GM12878 (cell line): Measurements from ENCODE around the gene BLOC1S4. TPM values are rescaled to one million over a fixed set of nuclear protein-coding genes. Genes with fewer than 3 reads are reported as not detected.

Experiments
- ATAC-seq: fragments of 200-7000 bp; cut with Tn5 transposase; 3 replicates; pipeline ENCODE4 v1.9.1; 2020; ENCODE audit warnings: mild to moderate bottlenecking, moderate library complexity
- BruUV-seq: library from RNA; stranded (reverse); fragments of 400-500 nt; replicated peaks from 2 replicates; lab custom pipeline; 2021; lab: Mats Ljungman, UMichigan
- CTCF ChIA-PET: fragments of 300-600 bp; sonication (Branson Sonifier 250); formaldehyde crosslinking; extraction: SDS; loops from one replicate; lab custom pipeline; 2021; ENCODE audit warnings: inconsistent platforms; lab: Yijun Ruan, JAX
- POLR2A ChIA-PET: fragments of 350-600 bp; formaldehyde crosslinking; extraction: SDS; loops from one replicate; lab custom pipeline; 2021; ENCODE audit warnings: inconsistent platforms; lab: Charles Lee
- RAD21 ChIA-PET: fragments of 300-600 bp; sonication (Branson Sonifier 250); formaldehyde crosslinking; loops from one replicate; lab custom pipeline; 2023; ENCODE audit warnings: antibody characterized with exemption; ENCODE audit not compliant: unreplicated experiment; lab: Charles Lee
- SMC1A ChIA-PET: fragments of 300-600 bp; sonication (Branson Sonifier 250); formaldehyde crosslinking; loops from one replicate; lab custom pipeline; 2023; ENCODE audit not compliant: unreplicated experiment, uncharacterized antibody; lab: Charles Lee
- DNase-seq: peaks from one replicate; pipeline ENCODE4 v3.0.0-alpha.2; 2011; ENCODE audit warnings: low read depth, low spot score
- FAIRE-seq: peaks from 3 replicates; lab custom pipeline; 2011; peaks lifted over from hg19 to GRCh38; lab: Jason Lieb, UNC
- H2AFZ ChIP-seq: 2 replicates; pipeline ENCODE4 v1.6.0; 2011; ENCODE audit warnings: low read depth, low read length, control low read depth; ENCODE audit not compliant: control insufficient read depth
- H3K27ac ChIP-seq: 2 replicates; pipeline ENCODE4 v1.5.1; 2011; ENCODE audit warnings: control low read depth; ENCODE audit not compliant: control insufficient read depth, insufficient read depth
- H3K27me3 ChIP-seq, 2 experiments: replicated peaks in 1 of 2; 2 replicates each; pipeline versions ENCODE4 v1.6.0 to v1.6.1; 2011; ENCODE audit warnings: low read length in 1 of 2; ENCODE audit not compliant: control insufficient read depth in 2 of 2, insufficient read depth in 2 of 2
- H3K36me3 ChIP-seq, 2 experiments: 2 replicates each; pipeline ENCODE4 v1.5.1; 2011; ENCODE audit warnings: low read length in 1 of 2; ENCODE audit not compliant: control insufficient read depth in 2 of 2, insufficient read depth in 2 of 2
- H3K4me1 ChIP-seq: 2 replicates; pipeline ENCODE4 v1.6.1; 2011; ENCODE audit warnings: mild to moderate bottlenecking, low read length, moderate library complexity, mixed read lengths; ENCODE audit not compliant: control insufficient read depth, insufficient read depth
- H3K4me2 ChIP-seq: 2 replicates; pipeline ENCODE4 v1.6.0; 2011; ENCODE audit warnings: control low read depth; ENCODE audit not compliant: control insufficient read depth, insufficient read depth
- H3K4me3 ChIP-seq: fragments of 200-600 bp; sonication (generic); 2 replicates; pipeline ENCODE4 v1.5.1; 2016
- H3K79me2 ChIP-seq: 2 replicates; pipeline ENCODE4 v1.6.0; 2011; ENCODE audit warnings: low read length; ENCODE audit not compliant: control insufficient read depth, insufficient read depth
- H3K9ac ChIP-seq: 2 replicates; pipeline ENCODE4 v1.8.0; 2011; ENCODE audit warnings: low read length, control low read depth, mixed read lengths; ENCODE audit not compliant: control insufficient read depth, insufficient read depth
- H3K9me3 ChIP-seq: replicated peaks from 3 replicates; pipeline ENCODE4 v1.5.1; 2011; ENCODE audit warnings: mild to moderate bottlenecking, low read length; ENCODE audit not compliant: control insufficient read depth, insufficient read depth
- H4K20me1 ChIP-seq: 2 replicates; pipeline ENCODE4 v1.6.0; 2011; ENCODE audit not compliant: control insufficient read depth, insufficient read depth
- FOXK2 ChIP-seq: fragments of 450-650 bp; IDR thresholded peaks from 2 replicates; pipeline ENCODE4 v1.6.1; 2017; ENCODE audit warnings: mild to moderate bottlenecking, moderate library complexity
- MXI1 ChIP-seq: fragments of 150-350 bp; IDR thresholded peaks from 2 replicates; pipeline ENCODE4 v1.6.1; 2011; ENCODE audit warnings: low read depth, mild to moderate bottlenecking, inconsistent platforms, low read length, improper control_type of control experiment
- WGBS: methylation state at CpG from one replicate; pipeline ENCODE4 v1.1.6; 2016; ENCODE audit warnings: low lambda C conversion rate; ENCODE audit not compliant: insufficient replicate concordance, insufficient coverage; ENCODE audit errors: missing lambda C conversion rate; 5-methylcytosine and 5-hydroxymethylcytosine counted together
- in situ Hi-C: fragments of 300-500 bp; cut with MboI; formaldehyde crosslinking; loops from 9 replicates; pipeline ENCODE4 v1.14.3; 2018; ENCODE audit warnings: mixed read lengths
- intact Hi-C: fragments of 100-400 bp; cut with micrococcal nuclease; formaldehyde crosslinking; loops from one replicate; pipeline ENCODE4 v1.14.2; 2022; ENCODE audit not compliant: unreplicated experiment
- polyA plus RNA-seq, 11 experiments: library from polyadenylated mRNA; depleted of rRNA in 4 of 11; unstranded in 6 of 11; stranded (reverse) in 5 of 11; fragments of >200 nt; fragmentation: Nextera tagmentation in 4 of 11; fragmentation: Illumina TruSeq in 1 of 11; extraction: Ambion mirVana in 4 of 11; extraction: Trizol in 1 of 11; gene quantifications; 1 replicate in 1 of 11; 2 replicates in 10 of 11; pipeline versions ENCODE4 v1.2.1 to v1.2.3, GENCODE V29; 2011 to 2016; ENCODE audit warnings: inconsistent platforms in 2 of 11, missing spikeins in 2 of 11, low read depth in 1 of 11
- total RNA-seq, 4 experiments: library from RNA; depleted of rRNA in 3 of 4; stranded (reverse); fragments of >200 nt in 3 of 4; fragmentation: Illumina TruSeq in 1 of 4; extraction: Trizol in 1 of 4; gene quantifications; 2 replicates each; pipeline versions ENCODE4 v1.2.1 to v1.2.3, GENCODE V29; 2013 to 2021
- TF ChIP-seq, protein P1 (sequence below): IDR thresholded peaks from 2 replicates; pipeline ENCODE4 v1.6.1; 2012; ENCODE audit warnings: low read depth, low read length, improper control_type of control experiment

BLOC1S4 gene
- total and polyA plus RNA-seq, 10 of the 15 experiments (the other 5 are each of a cell fraction or from before 2014, with no cell fraction given) = 2.7 to 23.8 (median 9.5) TPM

DNA sequence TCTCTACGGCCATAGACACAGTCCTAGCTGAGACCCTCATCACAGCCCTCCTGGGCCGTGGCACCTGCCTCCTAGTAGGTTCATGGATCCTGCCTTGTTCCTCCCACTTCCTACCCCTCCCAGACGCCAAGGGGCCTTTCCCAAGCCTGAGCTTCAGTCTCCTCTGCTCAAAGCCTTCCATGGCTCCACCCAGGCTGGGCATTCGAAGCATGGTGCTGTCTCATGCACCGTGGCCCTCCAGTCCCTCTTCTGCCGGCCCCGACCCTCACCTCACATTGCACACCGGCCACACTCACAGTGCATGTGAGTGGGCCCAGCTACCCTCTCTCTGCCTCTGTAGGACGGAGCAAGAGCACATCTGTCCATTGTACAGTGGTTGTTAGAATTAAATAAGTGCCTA, 44.9 kb downstream of the BLOC1S4 start:
- ATAC-seq = no peak
- TF ChIP-seq, protein P1, sequence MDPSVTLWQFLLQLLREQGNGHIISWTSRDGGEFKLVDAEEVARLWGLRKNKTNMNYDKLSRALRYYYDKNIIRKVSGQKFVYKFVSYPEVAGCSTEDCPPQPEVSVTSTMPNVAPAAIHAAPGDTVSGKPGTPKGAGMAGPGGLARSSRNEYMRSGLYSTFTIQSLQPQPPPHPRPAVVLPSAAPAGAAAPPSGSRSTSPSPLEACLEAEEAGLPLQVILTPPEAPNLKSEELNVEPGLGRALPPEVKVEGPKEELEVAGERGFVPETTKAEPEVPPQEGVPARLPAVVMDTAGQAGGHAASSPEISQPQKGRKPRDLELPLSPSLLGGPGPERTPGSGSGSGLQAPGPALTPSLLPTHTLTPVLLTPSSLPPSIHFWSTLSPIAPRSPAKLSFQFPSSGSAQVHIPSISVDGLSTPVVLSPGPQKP = no peak
- no peak for FAIRE-seq
- Histone ChIP-seq H3K4me3 (no peak overlapping the region), H3K9ac (no peak overlapping the region), H3K9me3 (no peaks in the 10 kb centered on the region), H3K27me3 (peaks cover 0 to 2% of the 10 kb centered on the region in 2 experiments; a peak in 1 of 4 replicates), H3K79me2 (no peaks in the 10 kb centered on the region), H3K27ac (no peak overlapping the region), H3K4me1 (no peaks in the 10 kb centered on the region), H2AFZ (no peak overlapping the region), H3K4me2 (no peak overlapping the region), H3K36me3 (no peaks in the 10 kb centered on the region), H4K20me1 (no peaks in the 10 kb centered on the region)
- no peak for DNase-seq
- ChIA-PET POLR2A (no interaction called here), CTCF (interaction anchor here (1.7 kb wide), 1 partner anchor 113 kb away, joined by 6 read pairs; no protein-coding TSS in a partner anchor), RAD21 (no interaction called here), SMC1A (no interaction called here)
- intact Hi-C loops (no loop called here), in situ Hi-C loops (no loop called here)
- no TSS peak for BruUV-seq
- WGBS = 17% methylated on average over 8 of the region's 9 CpGs

- H3K36me3 ChIP-seq = no peaks in the 10 kb centered on the region
- WGBS = 36% methylated on average over 28 of the region's 35 CpGs
- H3K9ac ChIP-seq = no peak overlapping the region
- no peaks in the 10 kb centered on the region for H3K9me3 ChIP-seq
- H4K20me1 ChIP-seq = no peaks in the 10 kb centered on the region
- FAIRE-seq = no peak
- TF ChIP-seq MXI1 (no peak), FOXK2 (no peak)
- TF ChIP-seq, all 136 proteins: peak for 0
- H3K27me3 ChIP-seq = peaks cover 0 to 2% of the 10 kb centered on the region in 2 experiments; a peak in 1 of 4 replicates
- ChIA-PET CTCF (interaction anchor here (0.9 kb wide), 1 partner anchor 20 kb away, joined by 4 read pairs; no protein-coding TSS in a partner anchor), POLR2A (no interaction called here), RAD21 (no interaction called here), SMC1A (interaction anchor here (1.5 kb wide), 1 partner anchor 11 kb away, joined by 3 read pairs; no protein-coding TSS in a partner anchor)
- H3K4me3 ChIP-seq = no peak overlapping the region
- H3K27ac ChIP-seq = no peak overlapping the region
- DNase-seq (no peak), ATAC-seq (no peak)
- no peaks in the 10 kb centered on the region for H3K4me1 ChIP-seq
- no peak overlapping the region for H2AFZ ChIP-seq
- no peaks in the 10 kb centered on the region for H3K79me2 ChIP-seq
- in situ Hi-C loops (no loop called here), intact Hi-C loops (no loop called here)
- no peak overlapping the region for H3K4me2 ChIP-seq
- no TSS peak for BruUV-seq
These were observed 46.0 kb downstream of the BLOC1S4 start for GRCh38 chr4:6761649-6762615.
